GM19043 (cell line): ENCODE results near the gene GDPD4.
"Not testable (repeated sequence)": the region's sequence is repeated elsewhere in the genome, so short reads cannot be mapped to it uniquely, and the experiment has no call there.

ENCODE experiments used
- ATAC-seq: cut with Tn5 transposase; IDR thresholded peaks from one replicate; pipeline ENCODE4 v1.9.1; 2021; ENCODE audit warnings: low read depth; ENCODE audit not compliant: unreplicated experiment

The GDPD4 gene

GRCh38 chr11:77300028-77300427, 1.5 kb downstream of the GDPD4 start:
- ATAC-seq: not testable (repeated sequence)

DNA sequence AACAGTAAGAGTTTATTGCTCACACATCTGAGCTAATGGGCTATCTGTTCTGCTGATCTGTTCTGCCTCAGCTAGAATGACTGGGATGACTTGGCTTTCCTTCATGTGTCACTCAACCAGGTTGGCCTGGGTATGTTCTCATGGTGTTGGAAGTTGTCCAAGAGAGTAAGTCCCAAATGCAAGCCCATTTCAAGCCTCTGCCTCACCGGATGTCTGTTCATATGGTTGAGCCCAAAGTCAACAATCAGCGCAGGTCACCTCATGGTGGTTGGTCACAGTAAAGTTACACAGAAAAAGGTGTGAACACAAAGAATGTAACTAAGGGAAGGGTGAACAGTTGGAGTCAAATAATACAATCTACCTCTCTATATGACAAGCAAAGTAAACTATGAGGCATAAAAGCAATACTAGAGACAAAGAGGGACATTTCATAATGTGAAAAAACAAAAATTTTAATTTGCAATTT, 1.9 kb downstream of the GDPD4 start:
- ATAC-seq: no peak

DNA sequence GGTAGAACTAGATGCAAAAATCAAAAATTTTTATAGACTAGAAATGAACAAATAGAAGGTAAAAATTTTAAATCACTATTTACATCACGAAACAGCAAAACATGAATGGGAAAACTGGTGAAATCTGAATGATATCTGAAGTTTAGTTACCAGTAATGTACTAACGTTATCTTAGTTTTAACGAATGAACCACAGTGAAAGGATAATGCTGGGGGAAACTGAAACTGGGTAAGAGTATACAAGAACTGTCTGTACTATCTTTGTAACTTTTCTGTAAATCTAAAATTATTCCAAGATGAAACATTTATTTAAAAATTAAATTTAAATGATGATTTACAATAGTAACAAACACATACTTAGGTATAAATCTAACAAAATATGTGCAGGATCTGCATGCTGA, 7.4 kb downstream of the GDPD4 start:
- no peak for ATAC-seq

GRCh38 chr11:77289737-77290136, 11.7 kb downstream of the GDPD4 start:
- no peak for ATAC-seq

GRCh38 chr11:77287615-77288273, 13.7 kb downstream of the GDPD4 start:
- no peak for ATAC-seq

- no peak for ATAC-seq
These were observed 14.3 kb downstream of the GDPD4 start for GRCh38 chr11:77287136-77287535.

GRCh38 chr11:77284476-77285468, 16.7 kb downstream of the GDPD4 start:
- no peak for ATAC-seq

DNA sequence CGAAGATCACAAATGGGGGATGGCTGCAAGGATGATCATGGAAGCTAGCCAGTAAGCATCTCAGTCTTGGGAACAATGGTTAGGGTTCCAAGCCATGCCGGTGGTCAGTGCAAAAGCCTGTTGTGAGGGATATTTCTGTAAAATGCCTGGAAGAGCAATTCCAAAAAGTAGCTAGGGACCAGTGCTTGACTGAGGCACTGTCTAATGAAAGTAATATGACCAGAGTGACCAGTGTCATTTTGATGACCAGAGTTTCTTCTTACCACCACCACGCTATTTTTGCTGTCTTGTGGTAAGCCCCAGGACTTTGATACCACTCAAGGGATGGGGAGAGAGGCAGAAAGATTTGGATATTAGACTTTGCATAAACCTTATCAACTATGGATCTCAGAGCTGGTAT, 18.4 kb downstream of the GDPD4 start:
- no peak for ATAC-seq

GRCh38 chr11:77278595-77279506, 22.6 kb downstream of the GDPD4 start:
- no peak for ATAC-seq

DNA sequence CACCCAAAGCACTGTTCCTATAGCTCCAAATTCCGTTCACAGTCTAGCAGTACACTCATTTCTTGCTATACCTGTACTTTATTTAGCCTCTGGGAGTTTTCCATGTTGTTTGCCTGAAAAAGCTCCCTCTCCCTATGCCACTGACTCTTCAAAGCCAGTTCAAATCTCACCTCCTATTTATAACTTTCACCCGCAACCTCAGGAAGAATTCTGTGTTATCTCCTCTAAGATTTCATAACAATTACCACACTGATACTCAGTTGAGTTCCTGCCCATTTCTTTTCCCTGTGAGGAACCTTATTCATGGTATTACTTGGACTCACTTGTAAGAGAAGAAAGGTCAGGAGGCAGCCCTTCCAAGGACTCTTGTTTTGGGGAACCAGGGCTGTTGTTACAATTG, 25.2 kb downstream of the GDPD4 start:
- ATAC-seq: no peak

DNA sequence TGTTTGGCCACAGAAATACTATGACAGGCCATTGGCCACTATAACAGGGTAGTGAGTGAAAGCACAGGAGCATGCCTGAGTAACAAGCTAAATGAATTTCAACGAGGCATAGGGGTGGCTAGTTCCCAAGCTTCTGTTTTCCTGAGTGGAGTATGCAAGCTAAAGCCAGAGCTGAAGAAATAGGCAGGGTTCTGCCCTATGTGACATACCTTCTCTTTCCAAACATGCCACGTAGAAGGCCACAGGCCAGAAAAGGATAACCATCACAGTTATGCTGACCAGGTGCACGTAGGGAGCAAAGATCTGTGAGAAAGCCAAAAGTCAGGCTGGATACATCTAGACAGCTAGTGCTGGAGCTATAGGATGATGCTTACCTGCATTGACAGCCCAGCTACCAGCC, 30.6 kb downstream of the GDPD4 start:
- no peak for ATAC-seq

GRCh38 chr11:77269484-77270123, 31.9 kb downstream of the GDPD4 start:
- ATAC-seq: no peak

GRCh38 chr11:77267962-77268361, 33.5 kb downstream of the GDPD4 start:
- no peak for ATAC-seq

GRCh38 chr11:77266766-77267165, 34.7 kb downstream of the GDPD4 start:
- ATAC-seq: no peak

GRCh38 chr11:77262803-77263202, 38.7 kb downstream of the GDPD4 start:
- no peak for ATAC-seq

GRCh38 chr11:77259641-77260040, 41.8 kb downstream of the GDPD4 start:
- no peak for ATAC-seq

- ATAC-seq: no peak
These were observed 47.8 kb downstream of the GDPD4 start for GRCh38 chr11:77253690-77254089.

DNA sequence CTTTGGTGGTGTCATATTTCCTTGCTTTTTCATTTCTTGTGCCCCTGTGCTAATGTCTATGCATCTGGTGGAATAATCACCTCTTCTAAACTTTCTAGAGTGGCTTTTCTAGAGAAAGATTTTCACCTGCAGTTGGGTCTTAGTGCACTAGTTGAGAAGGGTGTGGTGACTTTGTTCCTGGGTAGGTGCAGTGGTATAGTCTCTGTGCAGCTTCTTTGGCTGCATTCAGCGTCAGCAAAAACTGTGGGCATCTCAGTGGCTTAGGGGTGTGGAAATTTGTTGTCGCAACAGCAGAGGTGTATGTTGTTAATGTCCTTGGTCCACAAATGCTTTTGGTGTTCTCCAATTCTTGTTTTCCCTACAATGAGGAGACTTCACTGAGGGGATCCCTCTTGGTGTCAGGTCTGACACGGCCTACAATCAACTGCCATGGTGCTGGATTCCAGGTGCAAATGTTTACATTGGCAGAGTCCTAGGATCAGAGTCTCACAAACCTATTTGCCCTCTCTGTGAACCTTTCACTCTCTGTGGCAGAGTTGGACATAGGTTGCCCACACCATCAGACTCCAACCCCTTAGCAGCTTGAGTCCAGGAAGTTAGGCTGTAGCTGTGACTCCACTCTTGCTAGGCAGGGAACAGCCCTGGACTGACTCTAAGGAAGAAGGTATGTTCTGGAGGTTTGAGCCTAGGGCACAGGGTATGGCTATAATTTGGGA, 48.8 kb downstream of the GDPD4 start:
- ATAC-seq: no peak

DNA sequence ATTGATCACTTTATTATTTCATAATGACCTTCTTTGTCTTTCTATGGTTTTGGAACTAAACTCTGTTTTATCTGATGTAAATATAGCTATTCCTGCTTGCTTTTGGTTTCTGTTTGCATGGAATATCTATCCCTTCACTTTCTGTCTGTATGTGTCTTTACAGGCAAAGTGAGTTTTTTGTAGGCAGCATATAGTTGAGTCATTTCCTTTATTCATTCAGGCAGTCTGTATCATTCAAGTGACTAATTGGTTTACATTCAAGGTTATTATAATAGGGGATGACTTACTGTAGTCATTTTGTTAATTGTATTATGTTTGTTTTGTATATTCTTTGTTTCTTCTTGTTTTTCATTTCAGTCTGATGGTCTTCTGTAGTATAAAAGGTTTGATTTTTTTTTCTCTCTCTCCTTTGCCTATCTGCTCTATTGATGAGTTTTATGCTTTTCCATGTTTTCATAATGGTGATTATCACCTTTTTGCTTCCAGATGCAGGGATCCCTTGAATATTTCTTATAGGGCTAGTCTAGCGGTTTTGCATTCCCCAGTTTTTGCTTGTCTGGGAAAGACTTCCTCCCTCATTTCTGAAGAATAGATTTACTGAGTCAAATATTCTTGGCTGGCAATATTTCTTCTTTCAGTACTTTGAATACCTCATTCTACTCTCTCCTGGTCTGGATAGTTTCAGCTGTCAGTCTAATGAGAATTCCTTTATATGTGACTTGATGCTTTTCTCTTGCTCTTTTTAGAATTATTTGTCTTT, 50.4 kb downstream of the GDPD4 start:
- ATAC-seq: no peak
